CD4-positive, alpha-beta T cell treated with Interleukin-4 for 1 hour (primary cell): ENCODE measurements around the gene PRKCE.
A peak's percentile ranks its signal among the peaks of the same experiment; 100 is the strongest.

Source experiments
- DNase-seq, 2 donors: peaks; one replicate each; pipeline ENCODE4 v3.0.0-alpha.2; 2020 to 2022

PRKCE gene

GRCh38 chr2:45919160-45919650 lies 267.7 kb downstream of the PRKCE start:
- no peak for DNase-seq

- DNase-seq: no peak
These were observed 268.2 kb downstream of the PRKCE start for GRCh38 chr2:45919711-45920111.

- DNase-seq: no peak
These were observed 270.4 kb downstream of the PRKCE start for GRCh38 chr2:45921921-45922320.

- DNase-seq: no peak
These were observed 271.1 kb downstream of the PRKCE start for GRCh38 chr2:45922577-45922988.

GRCh38 chr2:45923701-45924100 lies 272.2 kb downstream of the PRKCE start:
- no peak for DNase-seq

- DNase-seq: no peak
These were observed 273.6 kb downstream of the PRKCE start for GRCh38 chr2:45925026-45925425.

- DNase-seq: no peak
These were observed 274.3 kb downstream of the PRKCE start for GRCh38 chr2:45925636-45926366.

GRCh38 chr2:45928946-45929345 lies 277.5 kb downstream of the PRKCE start:
- no peak for DNase-seq

- peak; percentile 13 to 50 for DNase-seq
These were observed 278.4 kb downstream of the PRKCE start for GRCh38 chr2:45929674-45930395.

GRCh38 chr2:45930396-45930792 lies 278.9 kb downstream of the PRKCE start:
- DNase-seq: no peak

- DNase-seq: no peak
These were observed 281.0 kb downstream of the PRKCE start for GRCh38 chr2:45932278-45932975.

GRCh38 chr2:45935791-45936622 lies 284.5 kb downstream of the PRKCE start:
- DNase-seq: peak; percentile 39 to 79

- DNase-seq: no peak
These were observed 285.1 kb downstream of the PRKCE start for GRCh38 chr2:45936623-45936979.

GRCh38 chr2:45937990-45938389 lies 286.5 kb downstream of the PRKCE start:
- DNase-seq: no peak

GRCh38 chr2:45938649-45939511 lies 287.4 kb downstream of the PRKCE start:
- DNase-seq: no peak

- DNase-seq: no peak
These were observed 290.2 kb downstream of the PRKCE start for GRCh38 chr2:45941531-45942236.

- DNase-seq: no peak
These were observed 290.8 kb downstream of the PRKCE start for GRCh38 chr2:45942237-45942738.

GRCh38 chr2:45943219-45944044 lies 292.0 kb downstream of the PRKCE start:
- DNase-seq: no peak

GRCh38 chr2:45944074-45944473 lies 292.6 kb downstream of the PRKCE start:
- DNase-seq: no peak

GRCh38 chr2:45945302-45945717 lies 293.8 kb downstream of the PRKCE start:
- no peak for DNase-seq
